NCI-H748 (cell line): ENCODE results near the gene TEKT1.

Experiments
- DNase-seq: peaks from one replicate; lab custom pipeline; 2025; ENCODE audit not compliant: unreplicated experiment; lab: John Stamatoyannopoulos, UW

The TEKT1 gene

GRCh38 chr17:6768447-6768846 lies 63.1 kb downstream of the TEKT1 start:
- no peak for DNase-seq

DNA sequence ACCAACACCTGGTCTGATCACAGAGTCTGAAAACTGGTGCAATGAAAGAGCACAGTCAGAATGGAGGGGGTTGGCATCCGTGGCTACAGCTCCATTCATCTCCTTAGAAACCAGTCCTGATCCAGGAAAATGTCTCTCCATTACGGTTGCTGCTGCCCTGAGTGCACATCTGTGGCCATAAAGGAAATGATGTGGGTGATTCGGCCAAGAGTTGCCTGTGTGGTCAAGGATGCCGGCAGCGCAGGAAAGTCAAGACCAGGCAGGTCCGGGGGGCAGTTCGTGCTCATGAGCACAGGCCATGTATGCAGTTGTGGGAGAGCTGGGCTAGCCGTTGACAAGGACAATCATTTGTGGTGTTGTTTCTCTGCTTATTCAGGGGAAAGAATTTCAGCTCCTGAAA lies 69.8 kb downstream of the TEKT1 start:
- no peak for DNase-seq

DNA sequence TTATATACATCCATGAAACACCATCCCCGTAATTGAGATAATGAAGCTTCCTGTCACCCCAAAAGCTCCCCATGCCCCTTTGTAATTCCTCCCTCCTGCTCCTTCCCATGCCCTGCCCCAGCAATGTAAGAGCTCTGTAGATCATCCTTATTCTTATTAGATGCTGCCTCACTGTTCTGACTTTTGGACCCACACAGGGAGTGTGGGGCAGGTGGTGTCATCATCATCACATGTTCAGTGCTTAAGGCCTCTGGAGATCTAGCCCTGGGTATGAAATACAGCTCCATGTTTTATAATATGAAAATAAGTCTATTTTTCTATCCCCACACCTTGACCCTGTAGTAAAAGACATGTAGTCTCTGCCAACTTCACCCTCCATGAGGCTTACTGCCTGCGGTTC lies 73.8 kb downstream of the TEKT1 start:
- no peak for DNase-seq

DNA sequence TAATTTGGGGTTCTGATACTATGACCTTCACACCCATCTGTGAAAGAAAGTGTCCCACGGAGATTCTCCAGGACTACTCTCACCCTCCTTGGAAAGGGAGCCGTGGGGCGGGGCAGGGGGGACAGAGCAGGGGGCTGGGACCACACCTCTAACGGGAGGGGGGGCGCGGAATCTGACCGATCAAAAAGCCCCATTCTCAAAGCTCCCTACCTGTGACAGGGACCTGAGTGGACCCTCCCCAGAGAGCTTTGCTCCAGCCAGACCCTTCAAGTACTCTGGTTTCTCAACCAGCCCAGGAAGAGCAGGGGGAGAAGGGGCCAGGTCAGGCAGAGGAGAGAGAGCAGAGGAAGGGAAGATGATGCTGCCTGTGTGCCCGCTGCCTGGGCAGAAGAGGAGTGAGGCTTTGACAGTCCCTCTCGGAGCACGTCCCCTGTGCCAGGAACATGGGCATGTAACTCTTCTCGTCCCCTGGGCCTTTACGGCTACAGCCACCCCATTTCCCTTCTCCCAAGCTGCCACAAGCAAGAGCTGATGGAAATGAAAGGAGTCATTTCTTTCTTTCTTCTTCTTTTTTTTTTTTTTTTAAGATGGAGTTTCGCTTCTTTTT lies 75.0 kb downstream of the TEKT1 start:
- DNase-seq, result no peak

DNA sequence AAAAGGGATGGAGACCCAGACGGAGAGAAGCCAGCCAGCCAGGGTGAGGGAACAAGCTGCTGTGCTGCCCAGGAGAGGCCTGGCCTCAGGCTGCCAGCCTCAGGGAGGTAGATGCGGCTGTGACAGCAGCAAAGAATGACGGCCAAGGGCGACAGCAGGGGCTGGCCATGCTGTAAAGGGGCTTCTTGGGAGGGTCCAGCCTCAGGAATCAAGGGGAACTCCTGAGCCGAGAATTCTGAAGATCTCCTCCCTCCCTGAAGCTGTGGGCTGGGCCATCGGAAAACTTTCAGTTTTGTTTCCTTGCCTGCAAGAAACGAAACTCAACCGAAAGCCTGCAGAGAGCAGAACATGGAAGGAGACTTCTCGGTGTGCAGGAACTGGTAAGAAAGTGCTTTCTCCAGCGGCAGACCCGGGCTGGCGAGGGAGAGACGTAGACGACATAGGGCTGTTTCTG lies 75.8 kb downstream of the TEKT1 start, which contains the start of gene XAF1:
Gene XAF1, plus strand, starts transcription at position 316 of the 454 bp plus-strand sequence. Its CDS starts 33 bp downstream, at position 349.
- no peak for DNase-seq

GRCh38 chr17:6755281-6755680 lies 76.2 kb downstream of the TEKT1 start:
- DNase-seq, result no peak

GRCh38 chr17:6753546-6753945 lies 78.0 kb downstream of the TEKT1 start:
- no peak for DNase-seq

- DNase-seq, result no peak
These were observed 78.5 kb downstream of the TEKT1 start for GRCh38 chr17:6753006-6753445.

DNA sequence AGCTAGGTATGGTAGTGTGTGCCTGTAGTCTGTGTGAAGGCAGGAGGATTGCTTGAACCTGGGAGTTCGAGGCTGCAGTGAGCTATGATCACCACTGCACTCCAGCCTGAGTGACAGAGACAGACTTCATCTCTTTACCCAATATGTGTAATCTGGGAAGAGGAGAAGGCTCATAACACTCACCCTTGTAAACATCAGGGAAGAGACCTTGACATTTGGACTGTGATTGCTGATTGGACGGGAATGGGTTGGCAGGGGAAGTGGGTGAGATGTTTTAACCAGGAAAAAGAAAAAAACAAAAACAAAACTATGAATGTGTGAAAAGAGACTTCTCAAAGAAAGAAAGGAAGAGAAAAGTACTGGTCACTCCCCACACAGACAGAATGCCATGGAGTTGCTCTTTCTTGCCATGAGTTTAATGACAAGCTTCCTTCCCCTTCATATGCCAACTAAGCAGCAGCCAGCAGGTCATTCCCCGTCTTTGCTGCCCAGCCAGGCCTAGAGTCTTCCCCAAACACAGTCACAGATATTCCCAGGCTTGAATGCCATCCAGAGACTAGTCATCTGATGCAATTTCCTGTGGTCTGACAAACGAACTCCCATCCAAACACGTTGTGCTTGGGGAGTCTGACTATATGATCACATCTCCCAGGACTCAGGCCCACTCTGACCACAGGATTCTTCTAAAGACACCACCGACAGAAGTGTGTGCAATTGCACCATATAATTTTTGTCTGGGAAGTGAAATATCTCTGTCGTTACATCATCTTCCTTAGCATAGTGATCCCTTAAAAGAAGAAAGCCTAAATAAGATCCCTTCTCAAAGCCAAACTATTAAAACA lies 79.2 kb downstream of the TEKT1 start:
- no peak for DNase-seq

DNA sequence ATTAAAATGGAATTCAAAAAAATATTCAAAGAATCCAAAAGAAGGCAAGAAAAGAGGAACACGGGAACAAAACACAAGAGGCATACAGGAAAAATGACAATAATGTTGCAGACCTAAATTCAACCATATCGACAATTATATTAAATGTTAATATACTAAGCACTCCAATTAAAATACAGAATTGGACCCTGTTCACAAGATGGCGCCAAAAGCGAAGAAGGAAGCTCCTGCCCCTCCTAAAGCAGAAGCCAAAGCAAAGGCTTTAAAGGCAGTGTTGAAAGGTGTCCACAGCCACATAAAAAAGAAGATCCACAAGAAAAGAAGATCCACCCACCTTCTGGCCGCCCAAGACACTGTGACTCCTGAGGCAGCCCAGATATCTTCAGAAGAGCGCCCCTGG lies 82.0 kb downstream of the TEKT1 start:
- no peak for DNase-seq

GRCh38 chr17:6748617-6749016 lies 82.9 kb downstream of the TEKT1 start:
- DNase-seq, result no peak
